ENCODE measurements around the gene PKHD1. TPM values are rescaled to one million over a fixed set of nuclear protein-coding genes. Genes with fewer than 3 reads are reported as not detected.

PKHD1 gene
- total RNA-seq, 1 donor from 2014 or later: 0.16 TPM

DNA sequence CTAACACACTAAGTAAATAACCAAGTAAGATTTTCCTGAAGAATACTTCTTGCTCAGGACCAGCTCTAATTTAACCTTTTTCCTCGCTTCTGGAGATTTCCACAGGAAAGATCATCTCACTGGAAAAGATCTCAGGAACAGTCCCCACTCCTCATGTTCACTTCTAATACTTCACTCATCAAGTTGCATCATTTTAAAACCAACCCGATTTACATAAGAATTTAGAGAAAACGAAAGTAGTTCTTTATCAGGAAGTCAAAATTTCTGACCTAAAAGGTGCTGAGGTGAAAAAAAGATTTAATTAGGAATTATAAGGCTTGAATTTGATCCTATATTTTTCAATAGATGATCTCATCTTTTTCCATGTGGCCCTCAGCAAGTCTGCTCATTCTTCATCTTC is 46.6 kb upstream of the PKHD1 start:
- no peak overlapping the region for H3K27ac Mint-ChIP-seq (ENCODE audit: unreplicated experiment)
- no peaks in the 10 kb centered on the region for H3K9me3 Mint-ChIP-seq
- peaks cover 3% of the 10 kb centered on the region for H3K27me3 Mint-ChIP-seq (ENCODE audit: low read depth)
- H3K36me3 Mint-ChIP-seq (ENCODE audit: low read depth): no peaks in the 10 kb centered on the region
- TF ChIP-seq, protein P1, sequence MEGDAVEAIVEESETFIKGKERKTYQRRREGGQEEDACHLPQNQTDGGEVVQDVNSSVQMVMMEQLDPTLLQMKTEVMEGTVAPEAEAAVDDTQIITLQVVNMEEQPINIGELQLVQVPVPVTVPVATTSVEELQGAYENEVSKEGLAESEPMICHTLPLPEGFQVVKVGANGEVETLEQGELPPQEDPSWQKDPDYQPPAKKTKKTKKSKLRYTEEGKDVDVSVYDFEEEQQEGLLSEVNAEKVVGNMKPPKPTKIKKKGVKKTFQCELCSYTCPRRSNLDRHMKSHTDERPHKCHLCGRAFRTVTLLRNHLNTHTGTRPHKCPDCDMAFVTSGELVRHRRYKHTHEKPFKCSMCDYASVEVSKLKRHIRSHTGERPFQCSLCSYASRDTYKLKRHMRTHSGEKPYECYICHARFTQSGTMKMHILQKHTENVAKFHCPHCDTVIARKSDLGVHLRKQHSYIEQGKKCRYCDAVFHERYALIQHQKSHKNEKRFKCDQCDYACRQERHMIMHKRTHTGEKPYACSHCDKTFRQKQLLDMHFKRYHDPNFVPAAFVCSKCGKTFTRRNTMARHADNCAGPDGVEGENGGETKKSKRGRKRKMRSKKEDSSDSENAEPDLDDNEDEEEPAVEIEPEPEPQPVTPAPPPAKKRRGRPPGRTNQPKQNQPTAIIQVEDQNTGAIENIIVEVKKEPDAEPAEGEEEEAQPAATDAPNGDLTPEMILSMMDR (conservative IDR thresholded peaks at IDR 0.05): no peak
- DNase-seq (ENCODE audit: low read depth, low spot score): no peak
- no peak overlapping the region for H3K4me3 Mint-ChIP-seq
- H3K4me1 Mint-ChIP-seq: no peaks in the 10 kb centered on the region

DNA sequence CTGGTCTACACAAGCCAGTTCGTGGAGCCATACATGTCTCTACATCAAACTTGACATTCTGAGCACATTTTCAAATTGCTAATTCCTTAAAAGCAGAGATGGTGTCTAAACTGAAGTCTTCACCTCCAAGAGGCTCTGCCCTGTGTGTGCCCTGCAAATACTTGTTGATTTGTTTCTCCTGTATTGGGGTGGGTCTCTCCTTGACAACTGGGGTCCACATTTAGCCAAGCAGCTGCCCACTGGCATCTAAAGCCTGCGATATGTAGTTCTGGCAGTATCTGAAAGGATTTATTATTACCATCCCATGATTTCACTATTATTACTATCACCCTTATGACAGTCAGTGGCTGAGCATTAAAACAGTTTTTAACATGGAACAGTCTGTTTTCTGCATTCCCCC is 45.9 kb upstream of the PKHD1 start:
- Mint-ChIP-seq H3K27ac (ENCODE audit: unreplicated experiment) (no peak overlapping the region), H3K36me3 (ENCODE audit: low read depth) (no peaks in the 10 kb centered on the region), H3K27me3 (ENCODE audit: low read depth) (peaks cover 3% of the 10 kb centered on the region), H3K4me3 (no peak overlapping the region), H3K9me3 (no peaks in the 10 kb centered on the region), H3K4me1 (no peaks in the 10 kb centered on the region)
- no peak for DNase-seq (ENCODE audit: low read depth, low spot score)
- TF ChIP-seq, protein P1 (conservative IDR thresholded peaks at IDR 0.05): no peak

DNA sequence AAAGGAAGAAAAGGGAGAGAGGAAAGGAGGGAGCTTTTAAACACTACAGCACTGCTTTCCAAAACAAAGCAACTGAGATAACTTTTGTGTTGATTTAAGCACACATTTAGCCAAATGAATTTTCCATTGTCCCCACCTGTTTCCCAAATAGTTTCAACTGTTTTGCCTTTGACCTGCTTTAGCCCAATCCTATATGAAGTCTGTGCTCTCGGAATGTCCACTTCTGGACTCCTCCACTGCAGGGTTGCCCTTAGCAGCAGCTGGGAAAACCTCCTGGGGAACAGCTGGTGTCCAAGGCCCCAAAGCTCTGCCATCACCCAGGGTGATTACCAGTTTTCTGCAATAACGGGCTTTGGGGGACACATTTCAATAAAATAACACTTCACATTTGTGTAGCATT is 44.9 kb upstream of the PKHD1 start:
- Mint-ChIP-seq H3K4me1 (no peaks in the 10 kb centered on the region), H3K27ac (ENCODE audit: unreplicated experiment) (no peak overlapping the region), H3K36me3 (ENCODE audit: low read depth) (no peaks in the 10 kb centered on the region), H3K4me3 (no peak overlapping the region), H3K9me3 (no peaks in the 10 kb centered on the region), H3K27me3 (ENCODE audit: low read depth) (peaks cover 3% of the 10 kb centered on the region)
- TF ChIP-seq, protein P1 (conservative IDR thresholded peaks at IDR 0.05): no peak
- no peak for DNase-seq (ENCODE audit: low read depth, low spot score)

DNA sequence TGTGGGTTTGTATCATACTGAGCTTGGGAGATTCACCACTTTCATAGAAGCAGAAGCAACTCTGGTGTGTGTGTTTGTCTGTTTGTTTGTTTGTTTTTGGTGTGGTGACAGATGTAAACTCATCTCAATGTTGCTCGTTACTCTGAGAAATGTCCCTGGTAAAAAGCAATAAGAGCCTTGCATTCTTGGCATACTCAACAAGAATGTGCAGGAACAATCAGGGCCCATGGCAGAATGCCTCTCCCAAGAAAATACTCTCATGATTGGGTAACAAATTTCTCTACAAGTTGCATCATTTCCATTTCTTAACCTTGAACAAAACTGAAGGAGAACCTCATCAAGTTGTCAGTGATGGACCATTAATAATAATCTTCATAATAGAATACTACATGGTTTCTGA is 43.0 kb upstream of the PKHD1 start:
- TF ChIP-seq, protein P1 (conservative IDR thresholded peaks at IDR 0.05): no peak

DNA sequence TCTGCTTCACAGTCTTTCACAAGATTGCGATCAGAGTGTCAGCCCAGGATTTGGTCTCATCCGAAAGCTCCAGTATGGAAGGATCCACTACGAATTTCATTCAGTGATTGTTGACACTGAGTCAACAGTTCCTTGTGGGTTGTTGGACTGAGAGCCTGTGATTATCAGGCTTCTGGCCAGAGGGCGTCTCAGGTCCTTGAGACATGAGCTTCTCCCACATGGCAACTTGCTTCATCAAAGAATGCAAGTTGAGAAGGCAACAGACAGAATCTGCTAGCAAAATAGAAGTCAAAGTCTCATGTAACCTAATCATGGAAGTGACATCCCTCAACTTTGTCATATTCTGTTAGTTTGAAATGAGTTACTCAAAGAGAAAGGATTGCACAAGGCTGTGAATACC is 40.5 kb upstream of the PKHD1 start:
- DNase-seq (ENCODE audit: low read depth, low spot score): no peak
- no peaks in the 10 kb centered on the region for H3K36me3 Mint-ChIP-seq (ENCODE audit: low read depth)
- H3K4me3 Mint-ChIP-seq: no peak overlapping the region
- no peaks in the 10 kb centered on the region for H3K9me3 Mint-ChIP-seq
- TF ChIP-seq, protein P1 (conservative IDR thresholded peaks at IDR 0.05): no peak
- peaks cover 3% of the 10 kb centered on the region for H3K27me3 Mint-ChIP-seq (ENCODE audit: low read depth)
- no peak overlapping the region for H3K27ac Mint-ChIP-seq (ENCODE audit: unreplicated experiment)
- H3K4me1 Mint-ChIP-seq: no peaks in the 10 kb centered on the region

More for the DNA sequence above, 43.0 kb upstream of the PKHD1 start:
- Mint-ChIP-seq H3K4me3 (no peak overlapping the region), H3K27me3 (ENCODE audit: low read depth) (no peaks in the 10 kb centered on the region), H3K36me3 (ENCODE audit: low read depth) (no peaks in the 10 kb centered on the region), H3K9me3 (no peaks in the 10 kb centered on the region), H3K27ac (ENCODE audit: unreplicated experiment) (no peak overlapping the region), H3K4me1 (no peaks in the 10 kb centered on the region)
- no peak for DNase-seq (ENCODE audit: low read depth, low spot score)

DNA sequence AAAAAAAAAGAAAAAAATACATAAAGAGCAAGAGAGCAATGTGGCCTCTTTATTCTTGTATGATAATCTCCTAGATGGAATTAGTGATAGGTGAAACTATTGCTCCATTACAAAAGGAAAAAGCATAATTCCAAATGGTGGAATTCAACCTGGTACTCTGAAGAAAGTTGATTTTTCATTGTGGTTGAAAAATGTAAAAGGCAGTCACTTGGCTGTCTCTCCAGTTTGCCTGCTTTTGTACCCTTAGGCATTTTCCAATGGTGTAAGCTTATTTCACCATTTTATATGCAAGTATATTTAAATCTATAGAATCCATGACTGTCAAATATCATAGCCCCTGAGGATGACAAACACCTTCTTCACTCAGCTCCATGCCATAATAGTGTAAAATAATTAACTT is 38.8 kb upstream of the PKHD1 start:
- H3K9me3 Mint-ChIP-seq: peaks cover 3% of the 10 kb centered on the region
- TF ChIP-seq, protein P1 (conservative IDR thresholded peaks at IDR 0.05): no peak
- peaks cover 3% of the 10 kb centered on the region for H3K27me3 Mint-ChIP-seq (ENCODE audit: low read depth)
- no peak overlapping the region for H3K27ac Mint-ChIP-seq (ENCODE audit: unreplicated experiment)
- no peak for DNase-seq (ENCODE audit: low read depth, low spot score)
- H3K4me3 Mint-ChIP-seq: no peak overlapping the region
- H3K4me1 Mint-ChIP-seq: no peaks in the 10 kb centered on the region
- no peaks in the 10 kb centered on the region for H3K36me3 Mint-ChIP-seq (ENCODE audit: low read depth)

Measured in neural crest cell (in vitro differentiated cells).